Measurements from ENCODE around the gene FOXN3. TPM values are rescaled to one million over a fixed set of nuclear protein-coding genes. Genes with fewer than 3 reads are reported as not detected.
A peak's percentile ranks its signal among the peaks of the same experiment; 100 is the strongest.

Gene FOXN3
- total RNA-seq, 6 experiments from 2014 or later, result 31.9 to 43.4 (median 37.9) TPM

- Mint-ChIP-seq H3K27me3 (ENCODE audit: insufficient read depth) (no peaks in the 10 kb centered on the region), H3K4me3 (no peak overlapping the region), H3K27ac (no peak overlapping the region), H3K9me3 (no peaks in the 10 kb centered on the region), H3K4me1 (ENCODE audit: low read depth) (peaks cover 14% of the 10 kb centered on the region), H3K36me3 (ENCODE audit: low read depth) (no peaks in the 10 kb centered on the region; the same call in 1 of the 2 replicates)
- TF ChIP-seq CTCF (IDR thresholded peaks at IDR 0.05), result peak; percentile 65
- DNase-seq, result peak; percentile 14
Observed at GRCh38 chr14:89388853-89389252, 28.2 kb downstream of the FOXN3 start.

GRCh38 chr14:89387922-89388685, 28.9 kb downstream of the FOXN3 start:
- H3K4me1 Mint-ChIP-seq (ENCODE audit: low read depth), result peaks cover 14% of the 10 kb centered on the region
- no peaks in the 10 kb centered on the region for H3K36me3 Mint-ChIP-seq (ENCODE audit: low read depth)
- H3K9me3 Mint-ChIP-seq, result no peaks in the 10 kb centered on the region
- no peak overlapping the region for H3K27ac Mint-ChIP-seq
- H3K27me3 Mint-ChIP-seq (ENCODE audit: insufficient read depth), result no peaks in the 10 kb centered on the region
- no peak for TF ChIP-seq CTCF (IDR thresholded peaks at IDR 0.05)
- no peak overlapping the region for H3K4me3 Mint-ChIP-seq
- DNase-seq, result no peak

GRCh38 chr14:89386212-89386886, 30.7 kb downstream of the FOXN3 start:
- H3K4me1 Mint-ChIP-seq (ENCODE audit: low read depth), result peaks cover 14% of the 10 kb centered on the region
- H3K27me3 Mint-ChIP-seq (ENCODE audit: insufficient read depth), result no peaks in the 10 kb centered on the region; the same call in 1 of the 2 replicates
- no peak for DNase-seq
- no peaks in the 10 kb centered on the region for H3K36me3 Mint-ChIP-seq (ENCODE audit: low read depth)
- TF ChIP-seq CTCF (IDR thresholded peaks at IDR 0.05), result no peak
- H3K27ac Mint-ChIP-seq, result no peak overlapping the region
- no peak overlapping the region for H3K4me3 Mint-ChIP-seq
- H3K9me3 Mint-ChIP-seq, result no peaks in the 10 kb centered on the region

GRCh38 chr14:89384636-89385035, 32.4 kb downstream of the FOXN3 start:
- no peak overlapping the region for H3K4me3 Mint-ChIP-seq
- no peaks in the 10 kb centered on the region; the same call in 1 of the 2 replicates for H3K27me3 Mint-ChIP-seq (ENCODE audit: insufficient read depth)
- DNase-seq, result no peak
- peaks cover 8% of the 10 kb centered on the region; the same call in 1 of the 2 replicates for H3K36me3 Mint-ChIP-seq (ENCODE audit: low read depth)
- no peak for TF ChIP-seq CTCF (IDR thresholded peaks at IDR 0.05)
- H3K9me3 Mint-ChIP-seq, result peaks cover 4% of the 10 kb centered on the region; the same call in 1 of the 2 replicates
- no peak overlapping the region for H3K27ac Mint-ChIP-seq
- H3K4me1 Mint-ChIP-seq (ENCODE audit: low read depth), result peaks cover 13% of the 10 kb centered on the region

- Mint-ChIP-seq H3K4me3 (no peak overlapping the region), H3K27ac (no peak overlapping the region)
- no peak for TF ChIP-seq CTCF (IDR thresholded peaks at IDR 0.05)
Observed at GRCh38 chr14:89384023-89384422, 33.0 kb downstream of the FOXN3 start.

More at GRCh38 chr14:89384023-89384422, 33.0 kb downstream of the FOXN3 start:
- Mint-ChIP-seq H3K9me3 (peaks cover 4% of the 10 kb centered on the region; the same call in 1 of the 2 replicates), H3K36me3 (ENCODE audit: low read depth) (peaks cover 8% of the 10 kb centered on the region; the same call in 1 of the 2 replicates), H3K4me1 (ENCODE audit: low read depth) (peaks cover 7% of the 10 kb centered on the region), H3K27me3 (ENCODE audit: insufficient read depth) (no peaks in the 10 kb centered on the region; the same call in 1 of the 2 replicates)
- no peak for DNase-seq

Measured in HFFc6 (cell line).